ENCODE results near the gene DOCK4.

The DOCK4 gene

GRCh38 chr7:112058686-112059085 is 147.5 kb downstream of the DOCK4 start:
- no peak for TF ChIP-seq CTCF (IDR thresholded peaks at IDR 0.05; ENCODE audit: unreplicated experiment in 3 of 3)

GRCh38 chr7:112056409-112056808 is 149.8 kb downstream of the DOCK4 start:
- H3K27me3 Mint-ChIP-seq (ENCODE audit: low read depth), result no peaks in the 10 kb centered on the region
- TF ChIP-seq CTCF (IDR thresholded peaks at IDR 0.05; ENCODE audit: unreplicated experiment in 3 of 3), result no peak
- H3K27ac Mint-ChIP-seq, result no peak overlapping the region
- H3K36me3 Mint-ChIP-seq (ENCODE audit: low read depth), result no peaks in the 10 kb centered on the region
- peaks cover 4% of the 10 kb centered on the region for H3K4me1 Mint-ChIP-seq
- H3K9me3 Mint-ChIP-seq, result no peaks in the 10 kb centered on the region
- no peak overlapping the region for H3K4me3 Mint-ChIP-seq

More at GRCh38 chr7:112058686-112059085, 147.5 kb downstream of the DOCK4 start:
- Mint-ChIP-seq H3K27me3 (ENCODE audit: low read depth) (no peaks in the 10 kb centered on the region), H3K9me3 (no peaks in the 10 kb centered on the region), H3K4me1 (no peaks in the 10 kb centered on the region), H3K36me3 (ENCODE audit: low read depth) (no peaks in the 10 kb centered on the region), H3K4me3 (no peak overlapping the region), H3K27ac (no peak overlapping the region)

DNA sequence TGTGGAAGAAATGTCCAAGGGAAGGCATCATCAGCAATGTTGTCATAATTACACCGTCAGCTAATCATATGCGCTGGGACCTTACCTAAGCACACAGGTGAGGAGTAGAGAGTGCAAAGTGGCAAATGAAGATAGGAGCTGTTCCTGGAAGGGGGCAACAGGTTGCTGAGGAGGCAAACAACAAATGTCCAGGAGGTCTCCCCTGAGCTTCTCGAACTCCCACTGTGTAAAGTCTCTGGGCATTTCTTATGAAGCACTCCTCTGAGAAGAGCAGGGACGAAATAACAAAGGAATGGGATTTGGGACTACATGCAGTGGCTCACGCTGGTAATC is 152.5 kb downstream of the DOCK4 start:
- H3K9me3 Mint-ChIP-seq, result no peaks in the 10 kb centered on the region
- H3K27ac Mint-ChIP-seq, result no peak overlapping the region
- H3K36me3 Mint-ChIP-seq (ENCODE audit: low read depth), result no peaks in the 10 kb centered on the region
- H3K4me3 Mint-ChIP-seq, result no peak overlapping the region
- TF ChIP-seq CTCF (IDR thresholded peaks at IDR 0.05; ENCODE audit: unreplicated experiment in 3 of 3), result no peak
- no peaks in the 10 kb centered on the region for H3K27me3 Mint-ChIP-seq (ENCODE audit: low read depth)
- H3K4me1 Mint-ChIP-seq, result peaks cover 10% of the 10 kb centered on the region

DNA sequence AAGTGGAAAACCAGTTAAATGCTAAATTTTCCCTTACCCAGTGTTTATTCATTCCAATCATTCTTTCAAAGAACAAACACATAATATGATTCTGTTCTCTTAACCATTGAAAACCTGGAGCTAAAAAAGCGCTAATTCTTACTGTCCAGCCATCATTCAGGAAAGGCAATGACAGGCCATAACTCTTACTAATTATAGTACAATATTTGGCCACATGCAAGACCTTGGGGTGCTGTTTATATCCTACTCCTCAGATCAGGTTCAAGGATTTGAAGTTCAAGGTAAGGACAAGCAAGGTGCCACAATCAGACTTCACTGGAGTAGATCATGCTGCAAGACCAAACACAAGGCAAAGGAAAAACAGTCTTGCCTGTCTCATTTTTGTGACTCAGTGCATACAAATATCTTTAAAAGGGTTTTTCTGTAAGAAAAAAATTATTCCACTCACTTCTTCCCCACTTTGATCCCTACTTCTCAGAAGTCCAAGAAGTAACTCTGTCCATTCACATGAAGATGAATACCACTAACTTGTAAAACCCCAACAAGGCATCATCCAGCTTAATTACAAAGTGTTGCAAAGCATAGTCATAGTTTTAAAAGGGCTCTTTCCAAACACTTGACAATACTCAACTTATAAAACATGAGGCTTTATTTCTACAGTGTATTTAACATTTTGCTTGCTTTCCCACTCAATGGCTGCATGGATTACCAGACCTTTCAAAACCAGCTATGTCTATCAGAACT is 153.0 kb downstream of the DOCK4 start:
- TF ChIP-seq CTCF (IDR thresholded peaks at IDR 0.05; ENCODE audit: unreplicated experiment in 3 of 3), result no peak
- H3K9me3 Mint-ChIP-seq, result no peaks in the 10 kb centered on the region
- H3K27me3 Mint-ChIP-seq (ENCODE audit: low read depth), result no peaks in the 10 kb centered on the region
- no peak overlapping the region for H3K4me3 Mint-ChIP-seq
- H3K4me1 Mint-ChIP-seq, result peaks cover 10% of the 10 kb centered on the region
- H3K27ac Mint-ChIP-seq, result peak overlapping the region in 1 of 3 experiments; percentile 21
- no peaks in the 10 kb centered on the region for H3K36me3 Mint-ChIP-seq (ENCODE audit: low read depth)

DNA sequence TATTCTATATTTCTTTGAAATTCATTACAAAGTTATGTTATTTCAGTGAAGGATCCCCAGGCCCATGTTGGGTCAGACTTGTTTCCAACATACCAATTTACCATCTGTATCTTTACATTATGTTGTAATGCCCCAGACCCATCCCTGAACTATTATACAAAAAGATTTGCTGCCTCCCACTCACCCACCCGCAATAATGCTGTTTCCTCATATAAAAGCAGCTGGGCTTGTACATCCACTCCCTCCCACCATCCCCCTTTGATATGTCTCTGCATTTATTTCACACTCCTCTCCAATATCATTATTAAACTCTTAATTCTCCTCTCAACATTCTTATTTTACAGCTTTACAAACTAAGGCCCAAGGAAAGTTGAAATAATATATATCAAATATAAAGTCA is 153.7 kb downstream of the DOCK4 start:
- TF ChIP-seq CTCF (IDR thresholded peaks at IDR 0.05; ENCODE audit: unreplicated experiment in 3 of 3), result no peak
- no peaks in the 10 kb centered on the region for H3K36me3 Mint-ChIP-seq (ENCODE audit: low read depth)
- no peaks in the 10 kb centered on the region for H3K27me3 Mint-ChIP-seq (ENCODE audit: low read depth)
- no peak overlapping the region for H3K4me3 Mint-ChIP-seq
- peak overlapping the region in 1 of 3 experiments; percentile 21 for H3K27ac Mint-ChIP-seq
- H3K4me1 Mint-ChIP-seq, result peaks cover 10% of the 10 kb centered on the region
- no peaks in the 10 kb centered on the region for H3K9me3 Mint-ChIP-seq

DNA sequence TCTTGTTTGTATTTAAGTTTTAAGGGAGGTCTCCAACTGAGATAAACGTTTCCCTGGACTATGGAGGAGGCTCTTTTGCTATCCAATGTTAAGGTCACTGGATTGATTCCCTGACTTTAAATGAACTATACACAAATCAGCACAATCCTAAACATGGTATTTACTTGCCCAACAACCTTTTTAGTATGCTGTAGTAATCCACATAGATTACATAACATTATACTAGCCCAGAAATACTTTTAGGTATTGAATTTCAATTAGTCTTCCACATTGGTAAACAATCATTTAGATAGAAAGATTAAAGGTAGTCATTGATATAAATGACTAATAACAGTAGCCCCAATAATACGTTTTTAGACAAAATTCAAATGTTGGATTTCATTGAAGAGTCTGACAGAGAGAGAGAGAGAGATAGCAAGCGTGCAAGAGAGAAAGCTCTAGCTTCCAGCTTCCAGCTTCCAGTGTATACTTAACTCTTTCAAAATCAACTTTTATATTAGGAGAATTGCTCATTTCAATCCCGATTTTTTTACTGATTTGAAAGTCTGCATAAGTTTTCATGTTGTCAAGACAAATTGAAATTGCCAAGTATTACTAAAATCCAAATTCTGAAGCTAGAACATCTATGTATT is 155.8 kb downstream of the DOCK4 start:
- H3K4me3 Mint-ChIP-seq, result no peak overlapping the region
- peaks cover 8% of the 10 kb centered on the region for H3K36me3 Mint-ChIP-seq (ENCODE audit: low read depth)
- peaks cover 6% of the 10 kb centered on the region for H3K9me3 Mint-ChIP-seq
- TF ChIP-seq CTCF (IDR thresholded peaks at IDR 0.05; ENCODE audit: unreplicated experiment in 3 of 3), result no peak
- H3K27ac Mint-ChIP-seq, result peak overlapping the region in 1 of 3 experiments; percentile 5
- H3K4me1 Mint-ChIP-seq, result peaks cover 10% of the 10 kb centered on the region
- H3K27me3 Mint-ChIP-seq (ENCODE audit: low read depth), result no peaks in the 10 kb centered on the region
